Measurements from ENCODE around the gene MYDGF. TPM values are rescaled to one million over a fixed set of nuclear protein-coding genes. Genes with fewer than 3 reads are reported as not detected.
"Not testable (repeated sequence)": the region's sequence is repeated elsewhere in the genome, so short reads cannot be mapped to it uniquely, and the experiment has no call there.

Gene MYDGF
- total RNA-seq, 1 experiment from 2014 or later, result 128 TPM

DNA sequence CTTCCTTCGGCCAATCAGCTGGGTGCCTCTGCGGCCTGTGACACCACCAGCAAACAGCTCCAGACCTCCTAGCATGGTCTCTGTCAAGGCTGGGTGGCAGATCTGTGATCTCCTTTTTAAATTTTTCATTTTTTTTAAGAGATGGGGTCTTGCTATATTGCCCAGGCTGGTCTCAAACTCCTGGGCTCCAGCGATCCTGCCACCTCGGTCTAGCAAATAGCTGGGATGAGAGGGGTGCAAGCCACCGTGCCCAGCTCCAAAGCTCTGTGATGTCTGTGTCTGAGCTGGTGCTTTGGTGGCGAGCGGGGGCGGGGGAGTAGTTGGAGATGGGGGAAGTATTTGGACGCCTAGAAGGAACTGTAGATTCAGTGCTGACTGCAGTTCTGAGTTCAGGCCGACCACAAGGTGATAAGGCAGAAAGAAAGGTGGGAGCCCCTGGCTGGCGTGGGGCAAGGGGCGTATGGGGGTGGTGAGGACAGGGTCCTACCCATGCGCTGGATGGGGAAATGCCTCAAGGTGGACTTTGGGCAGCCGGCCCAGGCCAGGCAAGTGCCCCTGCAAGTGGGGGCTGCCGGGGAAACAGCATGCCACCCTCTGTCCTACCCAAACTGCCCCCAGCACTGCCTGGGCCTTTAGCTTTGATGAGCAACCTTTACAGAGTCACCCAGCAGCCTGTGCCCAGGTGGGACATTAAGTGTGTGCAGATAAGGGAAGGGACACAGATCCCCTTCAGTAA lies 48.0 kb upstream of the MYDGF start:
- H3K4me1 ChIP-seq (ENCODE audit: insufficient read depth, low read length, poor library complexity, severe bottlenecking), result peaks cover 13% of the 10 kb centered on the region
- intact Hi-C loops (cut with micrococcal nuclease; ENCODE audit: unreplicated experiment), result no loop called here
- TF ChIP-seq EZH2 (IDR thresholded peaks at IDR 0.05; ENCODE audit: borderline replicate concordance, low read depth, low read length, poor library complexity, severe bottlenecking), result no peak
- TF ChIP-seq, protein P1, sequence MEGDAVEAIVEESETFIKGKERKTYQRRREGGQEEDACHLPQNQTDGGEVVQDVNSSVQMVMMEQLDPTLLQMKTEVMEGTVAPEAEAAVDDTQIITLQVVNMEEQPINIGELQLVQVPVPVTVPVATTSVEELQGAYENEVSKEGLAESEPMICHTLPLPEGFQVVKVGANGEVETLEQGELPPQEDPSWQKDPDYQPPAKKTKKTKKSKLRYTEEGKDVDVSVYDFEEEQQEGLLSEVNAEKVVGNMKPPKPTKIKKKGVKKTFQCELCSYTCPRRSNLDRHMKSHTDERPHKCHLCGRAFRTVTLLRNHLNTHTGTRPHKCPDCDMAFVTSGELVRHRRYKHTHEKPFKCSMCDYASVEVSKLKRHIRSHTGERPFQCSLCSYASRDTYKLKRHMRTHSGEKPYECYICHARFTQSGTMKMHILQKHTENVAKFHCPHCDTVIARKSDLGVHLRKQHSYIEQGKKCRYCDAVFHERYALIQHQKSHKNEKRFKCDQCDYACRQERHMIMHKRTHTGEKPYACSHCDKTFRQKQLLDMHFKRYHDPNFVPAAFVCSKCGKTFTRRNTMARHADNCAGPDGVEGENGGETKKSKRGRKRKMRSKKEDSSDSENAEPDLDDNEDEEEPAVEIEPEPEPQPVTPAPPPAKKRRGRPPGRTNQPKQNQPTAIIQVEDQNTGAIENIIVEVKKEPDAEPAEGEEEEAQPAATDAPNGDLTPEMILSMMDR (conservative IDR thresholded peaks at IDR 0.05; ENCODE audit: low read depth, low read length), result no peak
- H3K27me3 ChIP-seq (replicated peaks; ENCODE audit: insufficient read depth, low read depth, low read length, poor library complexity), result no peaks in the 10 kb centered on the region
- ChIA-PET CTCF (no interaction called here), POLR2A (ENCODE audit: low non-redundant PET) (interaction anchor here (0.5 kb wide), 1 partner anchor 255 kb away, joined by 8 read pairs; no protein-coding TSS in a partner anchor)
- H3K9me3 ChIP-seq (ENCODE audit: low read depth, low read length, poor library complexity, severe bottlenecking), result no peaks in the 10 kb centered on the region
- DNase-seq (ENCODE audit: low spot score), result no peak
- no TSS peak for BruUV-seq (replicated peaks)
- H3K27ac ChIP-seq (ENCODE audit: low read depth, low read length, poor library complexity, severe bottlenecking), result no peak overlapping the region
- no peak overlapping the region for H3K4me3 ChIP-seq (ENCODE audit: low read depth, low read length, poor library complexity, severe bottlenecking)
- peaks cover 26% of the 10 kb centered on the region for H3K36me3 ChIP-seq (ENCODE audit: insufficient read depth, low read length, poor library complexity, severe bottlenecking)

GRCh38 chr19:4717191-4717965 lies 47.2 kb upstream of the MYDGF start:
- no peaks in the 10 kb centered on the region for H3K9me3 ChIP-seq (ENCODE audit: low read depth, low read length, poor library complexity, severe bottlenecking)
- CTCF ChIA-PET, result no interaction called here
- peaks cover 33% of the 10 kb centered on the region for H3K36me3 ChIP-seq (ENCODE audit: insufficient read depth, low read length, poor library complexity, severe bottlenecking)
- intact Hi-C loops (cut with micrococcal nuclease; ENCODE audit: unreplicated experiment), result no loop called here
- no TSS peak for BruUV-seq (replicated peaks)
- POLR2A ChIA-PET (ENCODE audit: low non-redundant PET), result no interaction called here
- TF ChIP-seq, protein P1 (conservative IDR thresholded peaks at IDR 0.05; ENCODE audit: low read depth, low read length), result no peak
- peak; percentile 24 for DNase-seq (ENCODE audit: low spot score)
- H3K4me1 ChIP-seq (ENCODE audit: insufficient read depth, low read length, poor library complexity, severe bottlenecking), result peaks cover 7% of the 10 kb centered on the region
- H3K4me3 ChIP-seq (ENCODE audit: low read depth, low read length, poor library complexity, severe bottlenecking), result no peak overlapping the region
- no peaks in the 10 kb centered on the region for H3K27me3 ChIP-seq (replicated peaks; ENCODE audit: insufficient read depth, low read depth, low read length, poor library complexity)
- no peak overlapping the region for H3K27ac ChIP-seq (ENCODE audit: low read depth, low read length, poor library complexity, severe bottlenecking)

DNA sequence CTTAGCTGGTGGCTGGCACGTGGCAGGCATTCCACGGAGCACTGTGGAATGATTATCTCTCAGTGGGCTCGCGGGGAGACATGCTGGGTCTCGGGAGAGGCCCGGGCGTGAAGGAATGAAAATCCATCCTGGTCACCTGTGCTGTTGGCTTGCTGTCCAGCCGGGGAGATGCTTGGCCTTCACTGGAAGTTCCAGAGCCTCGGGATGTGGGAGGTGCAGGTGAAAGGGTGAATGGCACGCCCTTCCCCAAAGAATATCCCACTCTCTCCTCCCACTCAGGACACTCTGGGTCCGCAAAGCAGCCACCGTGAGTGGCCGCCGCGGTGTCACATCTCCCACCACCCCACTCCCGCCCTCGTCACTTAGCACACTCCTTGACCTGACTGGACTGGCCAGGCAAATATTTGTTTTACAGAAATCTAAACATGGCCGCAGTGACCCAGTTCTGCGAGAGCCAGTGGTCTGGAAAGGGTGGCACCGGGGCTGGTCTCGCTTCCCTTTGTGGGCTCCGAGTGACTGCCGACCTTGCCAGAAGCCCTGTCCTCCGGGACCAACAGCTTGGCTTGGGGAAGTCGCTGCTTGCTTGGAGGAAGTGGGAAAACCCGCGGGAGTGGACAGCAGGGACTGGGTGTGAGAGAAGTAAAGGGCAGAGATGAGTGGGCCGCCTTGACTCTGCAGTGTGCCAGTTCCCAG lies 45.5 kb upstream of the MYDGF start:
- Histone ChIP-seq H3K27me3 (replicated peaks; ENCODE audit: insufficient read depth, low read depth, low read length, poor library complexity) (no peaks in the 10 kb centered on the region), H3K4me3 (ENCODE audit: low read depth, low read length, poor library complexity, severe bottlenecking) (no peak overlapping the region), H3K36me3 (ENCODE audit: insufficient read depth, low read length, poor library complexity, severe bottlenecking) (peaks cover 42% of the 10 kb centered on the region), H3K4me1 (ENCODE audit: insufficient read depth, low read length, poor library complexity, severe bottlenecking) (no peaks in the 10 kb centered on the region), H3K27ac (ENCODE audit: low read depth, low read length, poor library complexity, severe bottlenecking) (no peak overlapping the region), H3K9me3 (ENCODE audit: low read depth, low read length, poor library complexity, severe bottlenecking) (no peaks in the 10 kb centered on the region)
- no TSS peak for BruUV-seq (replicated peaks)
- CTCF ChIA-PET, result no interaction called here
- TF ChIP-seq EZH2 (IDR thresholded peaks at IDR 0.05; ENCODE audit: borderline replicate concordance, low read depth, low read length, poor library complexity, severe bottlenecking), result no peak
- TF ChIP-seq, protein P1 (conservative IDR thresholded peaks at IDR 0.05; ENCODE audit: low read depth, low read length), result no peak
- POLR2A ChIA-PET (ENCODE audit: low non-redundant PET), result no interaction called here
- no peak for DNase-seq (ENCODE audit: low spot score)
- intact Hi-C loops (cut with micrococcal nuclease; ENCODE audit: unreplicated experiment), result no loop called here

DNA sequence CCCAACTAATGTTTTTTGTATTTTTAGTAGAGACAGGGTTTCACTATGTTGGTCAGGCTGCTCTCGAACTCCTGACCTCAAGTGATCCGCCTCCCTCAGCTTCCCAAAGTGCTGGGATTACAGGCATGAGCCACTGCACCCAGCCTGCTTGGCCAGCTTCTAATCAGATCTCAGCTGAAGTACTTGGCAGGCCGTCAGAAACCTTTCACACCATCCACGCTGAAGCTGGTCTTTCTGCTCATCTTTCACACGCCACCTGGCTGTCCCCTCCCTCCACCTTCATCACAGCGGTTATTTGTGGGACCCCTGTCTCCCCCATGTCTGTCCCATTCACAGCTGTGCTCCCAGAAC lies 45.0 kb upstream of the MYDGF start:
- CTCF ChIA-PET, result not testable (repeated sequence)

More for the DNA sequence above, 45.0 kb upstream of the MYDGF start:
- DNase-seq (ENCODE audit: low spot score); POLR2A ChIA-PET (ENCODE audit: low non-redundant PET); BruUV-seq (replicated peaks); H3K27ac ChIP-seq (ENCODE audit: low read depth, low read length, poor library complexity, severe bottlenecking); H3K27me3 ChIP-seq (replicated peaks; ENCODE audit: insufficient read depth, low read depth, low read length, poor library complexity); H3K9me3 ChIP-seq (ENCODE audit: low read depth, low read length, poor library complexity, severe bottlenecking); intact Hi-C loops (cut with micrococcal nuclease; ENCODE audit: unreplicated experiment); H3K4me3 ChIP-seq (ENCODE audit: low read depth, low read length, poor library complexity, severe bottlenecking); H3K4me1 ChIP-seq (ENCODE audit: insufficient read depth, low read length, poor library complexity, severe bottlenecking): not testable (repeated sequence)
- H3K36me3 ChIP-seq (ENCODE audit: insufficient read depth, low read length, poor library complexity, severe bottlenecking), result peaks cover 47% of the 10 kb centered on the region
